Lung (tissue), 12 donors: ENCODE measurements around the gene GGA2. TPM values are rescaled to one million over a fixed set of nuclear protein-coding genes. Genes with fewer than 3 reads are reported as not detected.

Experiments
- ATAC-seq: fragments of 200-7000 bp; cut with Tn5 transposase; one replicate; pipeline ENCODE4 v1.9.1; 2020; ENCODE audit warnings: moderate number of reproducible peaks; ENCODE audit not compliant: insufficient read depth, low FRiP score
- DNase-seq, 3 donors: peaks; one replicate each; pipeline ENCODE4 v3.0.0-alpha.2; 2013 to 2017
- H3K27ac ChIP-seq, 2 donors: one replicate each; pipeline ENCODE4 v1.5.1; 2013; ENCODE audit warnings: mild to moderate bottlenecking in 2 of 2, moderate library complexity in 2 of 2, control low read depth in 1 of 2, inconsistent platforms in 1 of 2, low read depth in 1 of 2, low read length in 1 of 2
- H3K27me3 ChIP-seq, 3 donors: one replicate each; pipeline ENCODE4 v1.5.1; 2013; ENCODE audit warnings: low read length in 2 of 3; ENCODE audit not compliant: control insufficient read depth in 3 of 3, insufficient read depth in 3 of 3
- H3K36me3 ChIP-seq, 4 donors: one replicate each; pipeline ENCODE4 v1.5.1; 2013; ENCODE audit warnings: low read length in 4 of 4, mild to moderate bottlenecking in 1 of 4, moderate library complexity in 1 of 4; ENCODE audit not compliant: control insufficient read depth in 4 of 4, insufficient read depth in 4 of 4
- H3K4me1 ChIP-seq, 5 donors: one replicate each; pipeline ENCODE4 v1.5.1; 2013; ENCODE audit warnings: low read length in 5 of 5, mild to moderate bottlenecking in 2 of 5, moderate library complexity in 1 of 5; ENCODE audit not compliant: control insufficient read depth in 5 of 5, insufficient read depth in 5 of 5
- H3K4me3 ChIP-seq: one replicate; pipeline ENCODE4 v1.5.1; 2013; ENCODE audit warnings: mild to moderate bottlenecking, control low read depth, moderate library complexity
- H3K9ac ChIP-seq, 2 donors: one replicate each; pipeline ENCODE4 v1.5.1; 2013; ENCODE audit warnings: low read length in 2 of 2, control low read depth in 1 of 2; ENCODE audit not compliant: insufficient read depth in 1 of 2
- H3K9me3 ChIP-seq, 4 donors: one replicate each; pipeline ENCODE4 v1.5.1; 2013; ENCODE audit warnings: low read length in 3 of 4, mild to moderate bottlenecking in 1 of 4, moderate library complexity in 1 of 4; ENCODE audit not compliant: control insufficient read depth in 4 of 4, insufficient read depth in 3 of 4
- WGBS, 2 donors: extraction: QIAGEN DNeasy Blood & Tissue Kit; methylation state at CpG; one replicate each; pipeline ENCODE4 v1.1.7; 2013; 5-methylcytosine and 5-hydroxymethylcytosine counted together
- polyA plus RNA-seq, 2 donors: library from polyadenylated mRNA; stranded (reverse); fragments of 200-250 nt; gene quantifications; one replicate each; pipeline ENCODE4 v1.2.1, GENCODE V29; 2013
- total RNA-seq, 2 donors: library from RNA; depleted of rRNA in 1 of 2; stranded (reverse); fragments of >200 nt in 1 of 2; gene quantifications; one replicate each; pipeline ENCODE4 v1.2.1, GENCODE V29; 2014 to 2021
- TF ChIP-seq, protein P1 (sequence below): IDR thresholded peaks from 2 replicates; pipeline ENCODE4 v1.5.1; 2012; ENCODE audit warnings: mild to moderate bottlenecking; ENCODE audit errors: control extremely low read depth, extremely low read depth
- donor health status: control.
- donor health status: control.
- donor health status: Bipolar disorder and iron deficiency.
- donor health status: healthy.
- donor health status: DM: yes; HTN: yes; CAD: no.

Gene GGA2
- total and polyA plus RNA-seq, 4 donors = 29.4 to 118 (median 63.9) TPM

GRCh38 chr16:23491490-23492391 lies 18.6 kb downstream of the GGA2 start:
- DNase-seq (peak in 2 of 3 donors; percentile 8 to 43), ATAC-seq (peak; percentile 30)
- Histone ChIP-seq H3K9ac (no peak overlapping the region), H3K27ac (peak overlapping the region in 1 of 2 donors; percentile 74), H3K36me3 (peaks cover 17 to 73% (median 54%) of the 10 kb centered on the region in 4 donors), H3K27me3 (no peaks in the 10 kb centered on the region), H3K4me3 (no peak overlapping the region), H3K4me1 (peaks cover 0 to 23% (median under 1%) of the 10 kb centered on the region in 5 donors), H3K9me3 (no peaks in the 10 kb centered on the region)
- TF ChIP-seq, protein P1, sequence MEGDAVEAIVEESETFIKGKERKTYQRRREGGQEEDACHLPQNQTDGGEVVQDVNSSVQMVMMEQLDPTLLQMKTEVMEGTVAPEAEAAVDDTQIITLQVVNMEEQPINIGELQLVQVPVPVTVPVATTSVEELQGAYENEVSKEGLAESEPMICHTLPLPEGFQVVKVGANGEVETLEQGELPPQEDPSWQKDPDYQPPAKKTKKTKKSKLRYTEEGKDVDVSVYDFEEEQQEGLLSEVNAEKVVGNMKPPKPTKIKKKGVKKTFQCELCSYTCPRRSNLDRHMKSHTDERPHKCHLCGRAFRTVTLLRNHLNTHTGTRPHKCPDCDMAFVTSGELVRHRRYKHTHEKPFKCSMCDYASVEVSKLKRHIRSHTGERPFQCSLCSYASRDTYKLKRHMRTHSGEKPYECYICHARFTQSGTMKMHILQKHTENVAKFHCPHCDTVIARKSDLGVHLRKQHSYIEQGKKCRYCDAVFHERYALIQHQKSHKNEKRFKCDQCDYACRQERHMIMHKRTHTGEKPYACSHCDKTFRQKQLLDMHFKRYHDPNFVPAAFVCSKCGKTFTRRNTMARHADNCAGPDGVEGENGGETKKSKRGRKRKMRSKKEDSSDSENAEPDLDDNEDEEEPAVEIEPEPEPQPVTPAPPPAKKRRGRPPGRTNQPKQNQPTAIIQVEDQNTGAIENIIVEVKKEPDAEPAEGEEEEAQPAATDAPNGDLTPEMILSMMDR = no peak
- 57 to 74% methylated on average over 14 of the region's 14 CpGs for WGBS, 2 donors

DNA sequence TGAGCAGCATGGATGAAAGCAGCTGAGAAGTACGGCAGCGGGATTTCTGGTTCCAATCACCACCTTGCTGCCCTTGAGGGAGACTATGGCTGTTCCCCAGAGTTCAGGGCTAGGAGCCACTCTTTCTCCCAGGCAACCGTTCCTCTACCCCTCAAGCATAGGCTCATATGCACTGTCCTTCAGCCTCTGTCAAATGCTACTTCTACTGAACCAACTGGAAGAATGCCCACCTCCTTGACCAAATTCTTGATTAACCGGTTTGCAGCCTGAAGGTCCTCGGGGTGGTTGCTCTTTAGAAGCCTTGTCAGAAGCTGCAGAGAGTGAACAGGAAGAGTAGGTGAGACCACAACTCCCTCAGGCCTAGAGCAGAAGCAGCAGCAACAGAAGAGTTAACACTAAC lies 23.8 kb downstream of the GGA2 start:
- TF ChIP-seq, protein P1 = no peak
- Histone ChIP-seq H3K9ac (no peak overlapping the region), H3K4me1 (peaks cover 0 to 10% (median 0%) of the 10 kb centered on the region in 5 donors), H3K27ac (peak overlapping the region in 1 of 2 donors; percentile 23), H3K9me3 (no peaks in the 10 kb centered on the region), H3K4me3 (no peak overlapping the region), H3K36me3 (peaks cover 35 to 60% (median 44%) of the 10 kb centered on the region in 4 donors), H3K27me3 (no peaks in the 10 kb centered on the region)
- DNase-seq = peak; percentile 49 to 80 (median 69)
- 74 to 92% methylated on average over 5 of the region's 5 CpGs for WGBS, 2 donors
- peak; percentile 44 for ATAC-seq

- Histone ChIP-seq H3K9me3 (no peaks in the 10 kb centered on the region), H3K36me3 (peaks cover 32 to 55% (median 41%) of the 10 kb centered on the region in 4 donors), H3K27ac (no peak overlapping the region), H3K9ac (no peak overlapping the region), H3K27me3 (no peaks in the 10 kb centered on the region), H3K4me3 (no peak overlapping the region), H3K4me1 (peaks cover 0 to 10% (median 0%) of the 10 kb centered on the region in 5 donors)
- DNase-seq = no peak
- no peak for ATAC-seq
- TF ChIP-seq, protein P1 = no peak
- 95 to 99% methylated on average over 8 of the region's 8 CpGs for WGBS, 2 donors
Observed at GRCh38 chr16:23485841-23486240, 24.5 kb downstream of the GGA2 start.
